HepG2 (cell line): ENCODE measurements around the gene SMIM36. TPM values are rescaled to one million over a fixed set of nuclear protein-coding genes. Genes with fewer than 3 reads are reported as not detected.
A peak's percentile ranks its signal among the peaks of the same experiment; 100 is the strongest.
"Not testable (repeated sequence)": the region's sequence is repeated elsewhere in the genome, so short reads cannot be mapped to it uniquely, and the experiment has no call there.

Source experiments
- DMAP1 ChIP-seq: IDR thresholded peaks from 2 replicates; pipeline ENCODE4 v1.6.1; 2016
- ELF4 ChIP-seq: sonication (generic); formaldehyde crosslinking; IDR thresholded peaks from 2 replicates; pipeline ENCODE4 v1.5.0; 2020; ENCODE audit warnings: missing genetic modification reagents, mild to moderate bottlenecking, moderate library complexity, borderline replicate concordance
- FOXA1 ChIP-seq, 2 experiments: fragments of 450-650 bp in 1 of 2; sonication (generic) in 1 of 2; formaldehyde crosslinking in 1 of 2; IDR thresholded peaks; 2 replicates each; pipeline versions ENCODE4 v1.4.0 to v1.6.1; 2016 to 2020; ENCODE audit warnings: missing genetic modification reagents in 1 of 2
- HDAC2 ChIP-seq: sonication (generic); formaldehyde crosslinking; IDR thresholded peaks from 2 replicates; pipeline ENCODE4 v1.4.0; 2020; ENCODE audit warnings: missing genetic modification reagents
- HMG20B ChIP-seq: conservative IDR thresholded peaks from 2 replicates; pipeline ENCODE4 v1.6.1; 2016; ENCODE audit warnings: missing genetic modification reagents, missing compliant biosample characterization
- KMT2B ChIP-seq: IDR thresholded peaks from 2 replicates; pipeline ENCODE4 v1.6.1; 2016; ENCODE audit warnings: missing genetic modification reagents, missing compliant biosample characterization
- MED1 ChIP-seq: sonication (generic); formaldehyde crosslinking; IDR thresholded peaks from 2 replicates; pipeline ENCODE4 v1.4.0; 2020; ENCODE audit warnings: missing genetic modification reagents
- MEIS2 ChIP-seq: sonication (generic); formaldehyde crosslinking; IDR thresholded peaks from 2 replicates; pipeline ENCODE4 v1.9.0; 2021; ENCODE audit warnings: mild to moderate bottlenecking, missing genetic modification reagents
- MYC ChIP-seq: sonication (generic); formaldehyde crosslinking; IDR thresholded peaks from 2 replicates; pipeline ENCODE4 v1.9.0; 2021; ENCODE audit warnings: missing genetic modification reagents, borderline replicate concordance
- POLR2A ChIP-seq, 2 experiments: IDR thresholded peaks; 2 replicates each; pipeline ENCODE4 v1.6.1; 2011; ENCODE audit warnings: low read depth in 2 of 2, low read length in 2 of 2, mild to moderate bottlenecking in 1 of 2, moderate library complexity in 1 of 2; ENCODE audit not compliant: insufficient read depth in 1 of 2
- SATB2 ChIP-seq: sonication (generic); formaldehyde crosslinking; IDR thresholded peaks from 2 replicates; pipeline ENCODE4 v1.5.0; 2020; ENCODE audit warnings: missing genetic modification reagents
- TGIF2 ChIP-seq: IDR thresholded peaks from 2 replicates; pipeline ENCODE4 v1.6.1; 2016; ENCODE audit warnings: control low read depth, missing compliant biosample characterization
- THAP11 ChIP-seq: IDR thresholded peaks from 2 replicates; pipeline ENCODE4 v1.6.1; 2016; ENCODE audit warnings: missing biosample characterization, missing genetic modification reagents
- ZBTB38 ChIP-seq: sonication (generic); formaldehyde crosslinking; IDR thresholded peaks from 2 replicates; pipeline ENCODE4 v1.5.1; 2020; ENCODE audit warnings: mild to moderate bottlenecking, missing genetic modification reagents
- ZNF24 ChIP-seq: fragments of 450-650 bp; IDR thresholded peaks from 2 replicates; pipeline ENCODE4 v1.6.1; 2017; ENCODE audit warnings: antibody characterized with exemption, mild to moderate bottlenecking
- ZNF354B ChIP-seq: sonication (generic); formaldehyde crosslinking; IDR thresholded peaks from 2 replicates; pipeline ENCODE4 v1.8.0; 2022; ENCODE audit warnings: mild to moderate bottlenecking, missing genetic modification reagents
- ZNF567 ChIP-seq: sonication (generic); formaldehyde crosslinking; IDR thresholded peaks from 2 replicates; pipeline ENCODE4 v1.8.1; 2023; ENCODE audit warnings: mild to moderate bottlenecking, missing genetic modification reagents, borderline replicate concordance
- ZNF614 ChIP-seq: IDR thresholded peaks from 2 replicates; pipeline ENCODE4 v1.6.1; 2018; ENCODE audit warnings: missing biosample characterization, missing genetic modification reagents, inconsistent platforms, borderline replicate concordance
- ZNF674 ChIP-seq: sonication (generic); formaldehyde crosslinking; IDR thresholded peaks from 2 replicates; pipeline ENCODE4 v1.5.0; 2020; ENCODE audit warnings: low read depth, mild to moderate bottlenecking, missing genetic modification reagents
- ZNF749 ChIP-seq: sonication (generic); formaldehyde crosslinking; IDR thresholded peaks from 2 replicates; pipeline ENCODE4 v1.8.0; 2022; ENCODE audit warnings: mild to moderate bottlenecking, missing genetic modification reagents, moderate library complexity, borderline replicate concordance
- polyA plus RNA-seq, 8 experiments: library from polyadenylated mRNA; depleted of rRNA in 3 of 8; stranded (reverse) in 7 of 8; unstranded in 1 of 8; fragments of >200 nt; fragmentation: Illumina TruSeq in 4 of 8; extraction: Trizol in 4 of 8; gene quantifications; 2 replicates each; pipeline versions ENCODE4 v1.2.1 to v1.2.3, GENCODE V29; 2011 to 2016; ENCODE audit warnings: low read depth in 4 of 8, missing spikeins in 1 of 8, mixed read lengths in 1 of 8; ENCODE audit not compliant: insufficient read depth in 1 of 8
- total RNA-seq, 5 experiments: library from RNA; depleted of rRNA; stranded (reverse); fragments of >200 nt; fragmentation: Illumina TruSeq; extraction: Trizol; gene quantifications; 2 replicates each; pipeline ENCODE4 v1.2.3, GENCODE V29; 2016; ENCODE audit warnings: low read depth in 1 of 5
- TF ChIP-seq, protein P1 (sequence below): sonication (generic); formaldehyde crosslinking; IDR thresholded peaks from 2 replicates; pipeline ENCODE4 v1.4.0; 2020; ENCODE audit warnings: missing genetic modification reagents
- TF ChIP-seq, protein P2 (sequence below): IDR thresholded peaks from 2 replicates; pipeline ENCODE4 v1.6.1; 2012; ENCODE audit warnings: inconsistent platforms
- TF ChIP-seq, protein P3 (sequence below): sonication (generic); formaldehyde crosslinking; IDR thresholded peaks from 2 replicates; pipeline ENCODE4 v1.4.0; 2020; ENCODE audit warnings: missing genetic modification reagents, low read depth, mild to moderate bottlenecking, borderline replicate concordance
- TF ChIP-seq, protein P4 (sequence below): sonication (generic); formaldehyde crosslinking; IDR thresholded peaks from 2 replicates; pipeline ENCODE4 v1.4.0; 2020; ENCODE audit warnings: missing genetic modification reagents
- TF ChIP-seq, protein P5 (sequence below): sonication (generic); formaldehyde crosslinking; conservative IDR thresholded peaks from 2 replicates; pipeline ENCODE4 v1.4.0; 2020; ENCODE audit warnings: missing genetic modification reagents

SMIM36 gene
- total and polyA plus RNA-seq, 2 of the 13 experiments (the other 11 are each of a cell fraction or from before 2014, with no cell fraction given): not detected

DNA sequence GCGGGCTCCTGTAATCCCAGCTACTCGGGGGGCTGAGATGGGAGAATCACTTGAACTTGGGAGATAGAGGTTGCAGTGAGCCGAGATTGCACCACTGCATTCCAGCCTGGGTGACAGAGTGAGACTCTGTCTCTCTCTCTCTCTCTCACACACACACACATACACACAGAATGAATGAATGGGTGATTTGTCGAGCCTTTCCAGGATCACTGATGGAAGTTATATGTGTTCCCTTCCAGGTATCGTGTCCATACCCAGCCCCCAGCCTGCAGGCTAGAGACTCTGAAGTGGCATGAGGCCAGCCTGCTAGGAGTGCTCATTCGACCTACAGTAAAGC, 88.5 kb downstream of the SMIM36 start (continued):
- TF ChIP-seq, protein P1, sequence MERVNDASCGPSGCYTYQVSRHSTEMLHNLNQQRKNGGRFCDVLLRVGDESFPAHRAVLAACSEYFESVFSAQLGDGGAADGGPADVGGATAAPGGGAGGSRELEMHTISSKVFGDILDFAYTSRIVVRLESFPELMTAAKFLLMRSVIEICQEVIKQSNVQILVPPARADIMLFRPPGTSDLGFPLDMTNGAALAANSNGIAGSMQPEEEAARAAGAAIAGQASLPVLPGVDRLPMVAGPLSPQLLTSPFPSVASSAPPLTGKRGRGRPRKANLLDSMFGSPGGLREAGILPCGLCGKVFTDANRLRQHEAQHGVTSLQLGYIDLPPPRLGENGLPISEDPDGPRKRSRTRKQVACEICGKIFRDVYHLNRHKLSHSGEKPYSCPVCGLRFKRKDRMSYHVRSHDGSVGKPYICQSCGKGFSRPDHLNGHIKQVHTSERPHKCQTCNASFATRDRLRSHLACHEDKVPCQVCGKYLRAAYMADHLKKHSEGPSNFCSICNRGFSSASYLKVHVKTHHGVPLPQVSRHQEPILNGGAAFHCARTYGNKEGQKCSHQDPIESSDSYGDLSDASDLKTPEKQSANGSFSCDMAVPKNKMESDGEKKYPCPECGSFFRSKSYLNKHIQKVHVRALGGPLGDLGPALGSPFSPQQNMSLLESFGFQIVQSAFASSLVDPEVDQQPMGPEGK (CRISPR knock-in tag): peak; percentile 39; the same call in 1 of the 2 replicates
- TF ChIP-seq ZNF354B (CRISPR knock-in tag) (0 out of 2 replicates have a peak, but pooled peaks have one; percentile 50), THAP11 (CRISPR knock-in tag) (peak; percentile 49), MEIS2 (CRISPR knock-in tag) (0 out of 2 replicates have a peak, but pooled peaks have one; percentile 35), HMG20B (CRISPR knock-in tag) (peak; percentile 83), TGIF2 (CRISPR knock-in tag) (peak; percentile 33; the same call in 1 of the 2 replicates), ELF4 (CRISPR knock-in tag) (0 out of 2 replicates have a peak, but pooled peaks have one; percentile 58), ZNF567 (CRISPR knock-in tag) (peak; percentile 75; the same call in 1 of the 2 replicates), ZNF614 (CRISPR knock-in tag) (peak; percentile 67; the same call in 1 of the 2 replicates), KMT2B (peak; percentile 30; the same call in 1 of the 2 replicates), ZNF24 (peak; percentile 92), POLR2A (IDR thresholded peaks at IDR 0.05; ENCODE audit: insufficient read depth in 1 of 2, low read depth in 2 of 2, low read length in 2 of 2) (peak in 1 of 2 experiments; percentile 39; a peak in 1 of 4 replicates), ZBTB38 (CRISPR knock-in tag) (peak; percentile 27; the same call in 1 of the 2 replicates), MED1 (CRISPR knock-in tag) (peak; percentile 74), FOXA1 (CRISPR knock-in tag; IDR thresholded peaks at IDR 0.05) (peak; percentile 58; the same call in 1 of the 2 replicates), ZNF674 (0 out of 2 replicates have a peak, but pooled peaks have one; percentile 44), ZNF749 (CRISPR knock-in tag) (0 out of 2 replicates have a peak, but pooled peaks have one; percentile 16), SATB2 (CRISPR knock-in tag) (peak; percentile 66; the same call in 1 of the 2 replicates), HDAC2 (CRISPR knock-in tag) (peak; percentile 58; the same call in 1 of the 2 replicates), DMAP1 (CRISPR knock-in tag) (0 out of 2 replicates have a peak, but pooled peaks have one; percentile 38), MYC (CRISPR knock-in tag) (0 out of 2 replicates have a peak, but pooled peaks have one; percentile 36)
- TF ChIP-seq, protein P2, sequence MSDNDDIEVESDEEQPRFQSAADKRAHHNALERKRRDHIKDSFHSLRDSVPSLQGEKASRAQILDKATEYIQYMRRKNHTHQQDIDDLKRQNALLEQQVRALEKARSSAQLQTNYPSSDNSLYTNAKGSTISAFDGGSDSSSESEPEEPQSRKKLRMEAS: 0 out of 2 replicates have a peak, but pooled peaks have one; percentile 17
- TF ChIP-seq, protein P3, sequence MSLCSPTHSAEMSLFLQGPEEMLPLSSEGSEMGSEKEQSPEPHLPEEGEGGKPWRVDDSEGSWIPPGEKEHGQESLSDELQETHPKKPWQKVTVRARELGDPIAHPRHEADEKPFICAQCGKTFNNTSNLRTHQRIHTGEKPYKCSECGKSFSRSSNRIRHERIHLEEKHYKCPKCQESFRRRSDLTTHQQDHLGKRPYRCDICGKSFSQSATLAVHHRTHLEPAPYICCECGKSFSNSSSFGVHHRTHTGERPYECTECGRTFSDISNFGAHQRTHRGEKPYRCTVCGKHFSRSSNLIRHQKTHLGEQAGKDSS: 0 out of 2 replicates have a peak, but pooled peaks have one; percentile 48
- TF ChIP-seq, protein P4, sequence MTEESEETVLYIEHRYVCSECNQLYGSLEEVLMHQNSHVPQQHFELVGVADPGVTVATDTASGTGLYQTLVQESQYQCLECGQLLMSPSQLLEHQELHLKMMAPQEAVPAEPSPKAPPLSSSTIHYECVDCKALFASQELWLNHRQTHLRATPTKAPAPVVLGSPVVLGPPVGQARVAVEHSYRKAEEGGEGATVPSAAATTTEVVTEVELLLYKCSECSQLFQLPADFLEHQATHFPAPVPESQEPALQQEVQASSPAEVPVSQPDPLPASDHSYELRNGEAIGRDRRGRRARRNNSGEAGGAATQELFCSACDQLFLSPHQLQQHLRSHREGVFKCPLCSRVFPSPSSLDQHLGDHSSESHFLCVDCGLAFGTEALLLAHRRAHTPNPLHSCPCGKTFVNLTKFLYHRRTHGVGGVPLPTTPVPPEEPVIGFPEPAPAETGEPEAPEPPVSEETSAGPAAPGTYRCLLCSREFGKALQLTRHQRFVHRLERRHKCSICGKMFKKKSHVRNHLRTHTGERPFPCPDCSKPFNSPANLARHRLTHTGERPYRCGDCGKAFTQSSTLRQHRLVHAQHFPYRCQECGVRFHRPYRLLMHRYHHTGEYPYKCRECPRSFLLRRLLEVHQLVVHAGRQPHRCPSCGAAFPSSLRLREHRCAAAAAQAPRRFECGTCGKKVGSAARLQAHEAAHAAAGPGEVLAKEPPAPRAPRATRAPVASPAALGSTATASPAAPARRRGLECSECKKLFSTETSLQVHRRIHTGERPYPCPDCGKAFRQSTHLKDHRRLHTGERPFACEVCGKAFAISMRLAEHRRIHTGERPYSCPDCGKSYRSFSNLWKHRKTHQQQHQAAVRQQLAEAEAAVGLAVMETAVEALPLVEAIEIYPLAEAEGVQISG (CRISPR knock-in tag): peak; percentile 41; the same call in 1 of the 2 replicates
- TF ChIP-seq, protein P5, sequence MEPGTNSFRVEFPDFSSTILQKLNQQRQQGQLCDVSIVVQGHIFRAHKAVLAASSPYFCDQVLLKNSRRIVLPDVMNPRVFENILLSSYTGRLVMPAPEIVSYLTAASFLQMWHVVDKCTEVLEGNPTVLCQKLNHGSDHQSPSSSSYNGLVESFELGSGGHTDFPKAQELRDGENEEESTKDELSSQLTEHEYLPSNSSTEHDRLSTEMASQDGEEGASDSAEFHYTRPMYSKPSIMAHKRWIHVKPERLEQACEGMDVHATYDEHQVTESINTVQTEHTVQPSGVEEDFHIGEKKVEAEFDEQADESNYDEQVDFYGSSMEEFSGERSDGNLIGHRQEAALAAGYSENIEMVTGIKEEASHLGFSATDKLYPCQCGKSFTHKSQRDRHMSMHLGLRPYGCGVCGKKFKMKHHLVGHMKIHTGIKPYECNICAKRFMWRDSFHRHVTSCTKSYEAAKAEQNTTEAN (CRISPR knock-in tag): peak; percentile 82
- not testable (repeated sequence) for TF ChIP-seq FOXA1 (IDR thresholded peaks at IDR 0.05)
